ENCODE results near the gene INO80E. TPM values are rescaled to one million over a fixed set of nuclear protein-coding genes. Genes with fewer than 3 reads are reported as not detected.

The INO80E gene
- total and polyA plus RNA-seq, 2 donors = 22.3 to 82.3 TPM

- no peak for DNase-seq (ENCODE audit: extremely low spot score)
Observed at GRCh38 chr16:29971304-29971703, 24.7 kb upstream of the INO80E start.

GRCh38 chr16:29972500-29972899, 23.5 kb upstream of the INO80E start:
- no peak for DNase-seq (ENCODE audit: extremely low spot score)
- Histone ChIP-seq H3K4me3 (ENCODE audit: low read depth, low read length) (no peak overlapping the region), H3K4me1 (ENCODE audit: insufficient read depth) (peaks cover 2% of the 10 kb centered on the region), H3K36me3 (ENCODE audit: insufficient read depth) (peaks cover 1% of the 10 kb centered on the region), H3K27ac (ENCODE audit: low read depth) (no peak overlapping the region)
- 95% methylated on average over 1 of the region's 1 CpG for WGBS

More at GRCh38 chr16:29971304-29971703, 24.7 kb upstream of the INO80E start:
- H3K36me3 ChIP-seq (ENCODE audit: insufficient read depth) = peaks cover 1% of the 10 kb centered on the region
- no peak overlapping the region for H3K4me3 ChIP-seq (ENCODE audit: low read depth, low read length)
- no peak overlapping the region for H3K27ac ChIP-seq (ENCODE audit: low read depth)
- 93% methylated on average over 8 of the region's 8 CpGs for WGBS
- peaks cover 2% of the 10 kb centered on the region for H3K4me1 ChIP-seq (ENCODE audit: insufficient read depth)

GRCh38 chr16:29972992-29973383, 23.1 kb upstream of the INO80E start:
- H3K27ac ChIP-seq (ENCODE audit: low read depth) = no peak overlapping the region
- DNase-seq (ENCODE audit: extremely low spot score) = no peak
- peaks cover 2% of the 10 kb centered on the region for H3K4me1 ChIP-seq (ENCODE audit: insufficient read depth)
- H3K4me3 ChIP-seq (ENCODE audit: low read depth, low read length) = no peak overlapping the region
- WGBS = 62% methylated on average over 6 of the region's 6 CpGs
- peaks cover 1% of the 10 kb centered on the region for H3K36me3 ChIP-seq (ENCODE audit: insufficient read depth)

- DNase-seq (ENCODE audit: extremely low spot score) = peak; percentile 93
- Histone ChIP-seq H3K27ac (ENCODE audit: low read depth) (peak within 1 kb of the TSS; percentile 68), H3K4me3 (ENCODE audit: low read depth, low read length) (peak within 1 kb of the TSS; percentile 68), H3K4me1 (ENCODE audit: insufficient read depth) (peaks cover 2% of the 10 kb centered on the region), H3K36me3 (ENCODE audit: insufficient read depth) (peaks cover 1% of the 10 kb centered on the region)
- WGBS = 2% methylated on average over 75 of the region's 75 CpGs
Observed at GRCh38 chr16:29973384-29974246, 22.4 kb upstream of the INO80E start, which contains the start of gene TAOK2. TAOK2 (plus strand) TSS chr16:29973868; CDS start chr16:29977773, 3,905 bp downstream.

GRCh38 chr16:29974291-29975133, 21.5 kb upstream of the INO80E start:
- no peak for DNase-seq (ENCODE audit: extremely low spot score)
- H3K4me3 ChIP-seq (ENCODE audit: low read depth, low read length) = peak overlapping the region; percentile 68
- H3K4me1 ChIP-seq (ENCODE audit: insufficient read depth) = peaks cover 2% of the 10 kb centered on the region
- peak overlapping the region; percentile 68 for H3K27ac ChIP-seq (ENCODE audit: low read depth)
- H3K36me3 ChIP-seq (ENCODE audit: insufficient read depth) = peaks cover 1% of the 10 kb centered on the region
- 2% methylated on average over 31 of the region's 31 CpGs for WGBS

GRCh38 chr16:29975134-29975538, 20.9 kb upstream of the INO80E start:
- peak overlapping the region; percentile 68 for H3K4me3 ChIP-seq (ENCODE audit: low read depth, low read length)
- no peak overlapping the region for H3K27ac ChIP-seq (ENCODE audit: low read depth)
- WGBS = 55% methylated on average over 5 of the region's 5 CpGs
- DNase-seq (ENCODE audit: extremely low spot score) = no peak
- H3K36me3 ChIP-seq (ENCODE audit: insufficient read depth) = no peaks in the 10 kb centered on the region
- H3K4me1 ChIP-seq (ENCODE audit: insufficient read depth) = peaks cover 2% of the 10 kb centered on the region

GRCh38 chr16:29975811-29976511, 20.1 kb upstream of the INO80E start:
- Histone ChIP-seq H3K4me1 (ENCODE audit: insufficient read depth) (peaks cover 2% of the 10 kb centered on the region), H3K27ac (ENCODE audit: low read depth) (no peak overlapping the region), H3K4me3 (ENCODE audit: low read depth, low read length) (no peak overlapping the region), H3K36me3 (ENCODE audit: insufficient read depth) (no peaks in the 10 kb centered on the region)
- WGBS = 23% methylated on average over 6 of the region's 6 CpGs
- DNase-seq (ENCODE audit: extremely low spot score) = no peak

GRCh38 chr16:29977063-29977825, 18.8 kb upstream of the INO80E start:
- H3K4me3 ChIP-seq (ENCODE audit: low read depth, low read length) = no peak overlapping the region
- no peak for DNase-seq (ENCODE audit: extremely low spot score)
- peaks cover 2% of the 10 kb centered on the region for H3K4me1 ChIP-seq (ENCODE audit: insufficient read depth)
- WGBS = 78% methylated on average over 9 of the region's 9 CpGs
- peaks cover 2% of the 10 kb centered on the region for H3K36me3 ChIP-seq (ENCODE audit: insufficient read depth)
- no peak overlapping the region for H3K27ac ChIP-seq (ENCODE audit: low read depth)

GRCh38 chr16:29978081-29978480, 18.0 kb upstream of the INO80E start:
- 91% methylated on average over 9 of the region's 9 CpGs for WGBS
- Histone ChIP-seq H3K27ac (ENCODE audit: low read depth) (no peak overlapping the region), H3K4me3 (ENCODE audit: low read depth, low read length) (no peak overlapping the region), H3K4me1 (ENCODE audit: insufficient read depth) (peaks cover 2% of the 10 kb centered on the region), H3K36me3 (ENCODE audit: insufficient read depth) (peaks cover 2% of the 10 kb centered on the region)
- DNase-seq (ENCODE audit: extremely low spot score) = no peak

- Histone ChIP-seq H3K4me3 (ENCODE audit: low read depth, low read length) (no peak overlapping the region), H3K36me3 (ENCODE audit: insufficient read depth) (peaks cover 2% of the 10 kb centered on the region), H3K27ac (ENCODE audit: low read depth) (no peak overlapping the region), H3K4me1 (ENCODE audit: insufficient read depth) (peaks cover 2% of the 10 kb centered on the region)
- DNase-seq (ENCODE audit: extremely low spot score) = no peak
- 92% methylated on average over 9 of the region's 9 CpGs for WGBS
Observed at GRCh38 chr16:29978564-29979270, 17.3 kb upstream of the INO80E start.

- Histone ChIP-seq H3K36me3 (ENCODE audit: insufficient read depth) (peaks cover 8% of the 10 kb centered on the region), H3K4me1 (ENCODE audit: insufficient read depth) (no peaks in the 10 kb centered on the region), H3K4me3 (ENCODE audit: low read depth, low read length) (no peak overlapping the region), H3K27ac (ENCODE audit: low read depth) (no peak overlapping the region)
- DNase-seq (ENCODE audit: extremely low spot score) = no peak
- WGBS = 88% methylated on average over 24 of the region's 24 CpGs
Observed at GRCh38 chr16:29982560-29983419, 13.3 kb upstream of the INO80E start.
